ENCODE data around the gene CAB39. TPM values are rescaled to one million over a fixed set of nuclear protein-coding genes. Genes with fewer than 3 reads are reported as not detected.

Gene CAB39
- total RNA-seq, 2 donors from 2014 or later, result 32.3 to 34.5 TPM

DNA sequence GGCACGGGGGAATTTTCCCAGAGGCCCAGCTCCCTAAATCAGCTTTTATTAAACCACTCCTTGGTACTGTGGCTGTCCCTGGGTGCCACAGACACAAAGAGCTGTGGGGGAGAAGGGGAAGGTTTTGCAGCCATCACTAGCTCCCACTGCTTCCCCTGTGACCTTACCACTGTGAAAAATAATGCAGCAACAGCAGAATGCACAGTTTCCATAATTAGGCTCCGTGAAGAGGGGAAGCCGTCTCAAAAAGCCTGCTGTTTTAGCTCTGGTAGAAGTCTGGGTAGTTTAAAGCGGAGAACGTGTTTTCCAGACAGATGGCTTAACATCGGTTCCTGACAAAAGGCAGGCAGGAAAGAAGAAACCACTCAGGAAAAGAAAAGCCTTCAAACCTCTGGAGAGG lies 27.5 kb upstream of the CAB39 start:
- no peaks in the 10 kb centered on the region for H3K36me3 ChIP-seq (replicated peaks in 1 of 2; ENCODE audit: insufficient read depth in 1 of 2, low read depth in 2 of 2)
- intact Hi-C loops (cut with DNase I), result no loop called here
- ATAC-seq (no peak), DNase-seq (no peak)
- no peaks in the 10 kb centered on the region for H3K4me1 ChIP-seq
- no peak overlapping the region for H3K27ac ChIP-seq
- no peak overlapping the region for H3K4me3 ChIP-seq
- no peaks in the 10 kb centered on the region for H3K9me3 ChIP-seq
- TF ChIP-seq CTCF (IDR thresholded peaks at IDR 0.05), result no peak
- TF ChIP-seq POLR2A (IDR thresholded peaks at IDR 0.05), result no peak
- H3K27me3 ChIP-seq, result no peaks in the 10 kb centered on the region
- 49 to 50% methylated on average over 6 of the region's 6 CpGs for WGBS, 2 donors

DNA sequence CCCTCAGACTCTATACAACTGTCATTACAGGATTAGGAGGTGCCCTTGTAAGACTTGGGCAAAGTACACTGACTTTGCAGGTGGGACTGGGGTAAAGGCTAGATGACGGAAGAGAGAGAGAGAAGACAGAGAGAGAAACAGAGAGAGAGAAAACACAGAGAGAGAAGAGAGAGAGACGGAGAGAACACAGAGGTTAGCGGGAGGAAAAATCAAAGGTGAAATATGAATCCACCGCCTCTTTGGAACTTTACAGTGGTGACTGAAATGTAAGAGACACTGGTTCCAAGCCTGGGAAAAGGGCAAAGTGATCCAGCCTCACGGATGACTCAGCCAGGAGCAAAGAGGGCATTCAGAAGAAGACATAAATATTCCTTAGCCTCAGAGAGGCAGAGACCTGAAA lies 25.1 kb upstream of the CAB39 start:
- H3K27ac ChIP-seq, result no peak overlapping the region
- no peaks in the 10 kb centered on the region for H3K4me1 ChIP-seq
- intact Hi-C loops (cut with DNase I), result no loop called here
- DNase-seq (no peak), ATAC-seq (no peak)
- H3K27me3 ChIP-seq, result no peaks in the 10 kb centered on the region
- no peak for TF ChIP-seq CTCF (IDR thresholded peaks at IDR 0.05)
- TF ChIP-seq POLR2A (IDR thresholded peaks at IDR 0.05), result no peak
- no peak overlapping the region for H3K4me3 ChIP-seq
- WGBS, 2 donors, result 59 to 60% methylated on average over 5 of the region's 5 CpGs
- H3K36me3 ChIP-seq (replicated peaks in 1 of 2; ENCODE audit: insufficient read depth in 1 of 2, low read depth in 2 of 2), result no peaks in the 10 kb centered on the region
- no peaks in the 10 kb centered on the region for H3K9me3 ChIP-seq

GRCh38 chr2:230688490-230688889 lies 24.2 kb upstream of the CAB39 start:
- TF ChIP-seq CTCF (IDR thresholded peaks at IDR 0.05) (no peak), POLR2A (IDR thresholded peaks at IDR 0.05) (no peak)
- Histone ChIP-seq H3K36me3 (replicated peaks in 1 of 2; ENCODE audit: insufficient read depth in 1 of 2, low read depth in 2 of 2) (no peaks in the 10 kb centered on the region), H3K27me3 (no peaks in the 10 kb centered on the region), H3K4me1 (no peaks in the 10 kb centered on the region), H3K9me3 (no peaks in the 10 kb centered on the region), H3K27ac (no peak overlapping the region), H3K4me3 (no peak overlapping the region)
- DNase-seq (no peak), ATAC-seq (no peak)
- intact Hi-C loops (cut with DNase I), result no loop called here
- WGBS, 2 donors, result 23 to 27% methylated on average over 2 of the region's 2 CpGs

DNA sequence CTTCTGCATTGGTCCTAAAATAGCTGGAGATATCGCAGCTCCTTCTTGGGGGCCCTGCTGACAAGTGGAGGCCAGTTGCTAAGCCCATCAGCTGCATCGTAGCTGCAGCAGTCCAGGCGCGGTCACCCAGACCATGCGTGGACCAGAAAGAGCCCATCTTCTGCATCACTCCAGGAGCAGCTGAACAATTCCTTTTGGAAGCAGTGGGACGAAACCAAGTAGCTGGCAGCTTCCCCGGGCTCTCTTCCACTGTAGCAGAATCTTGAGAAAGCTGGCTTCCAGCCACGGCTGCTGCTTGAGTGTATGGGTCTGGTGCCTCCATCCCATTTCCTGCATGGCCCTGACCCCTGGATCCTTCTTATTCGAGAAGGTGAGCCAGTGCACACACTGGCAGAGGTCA lies 22.2 kb upstream of the CAB39 start:
- Histone ChIP-seq H3K27ac (no peak overlapping the region), H3K27me3 (no peaks in the 10 kb centered on the region), H3K9me3 (no peaks in the 10 kb centered on the region), H3K4me1 (no peaks in the 10 kb centered on the region), H3K4me3 (no peak overlapping the region), H3K36me3 (replicated peaks in 1 of 2; ENCODE audit: insufficient read depth in 1 of 2, low read depth in 2 of 2) (no peaks in the 10 kb centered on the region)
- intact Hi-C loops (cut with DNase I), result no loop called here
- no peak for TF ChIP-seq POLR2A (IDR thresholded peaks at IDR 0.05)
- TF ChIP-seq CTCF (IDR thresholded peaks at IDR 0.05), result no peak
- ATAC-seq, result no peak
- 63 to 69% methylated on average over 7 to 9 of the region's 9 CpGs for WGBS, 2 donors
- DNase-seq, result no peak

- H3K36me3 ChIP-seq (replicated peaks in 1 of 2; ENCODE audit: insufficient read depth in 1 of 2, low read depth in 2 of 2), result no peaks in the 10 kb centered on the region
- no peak overlapping the region for H3K27ac ChIP-seq
- H3K4me1 ChIP-seq, result no peaks in the 10 kb centered on the region
- H3K4me3 ChIP-seq, result no peak overlapping the region
- 45 to 49% methylated on average over 4 of the region's 4 CpGs for WGBS, 2 donors
- no peak for DNase-seq
- intact Hi-C loops (cut with DNase I), result no loop called here
- H3K27me3 ChIP-seq, result no peaks in the 10 kb centered on the region
- peak; percentile 75 for ATAC-seq
- no peak for TF ChIP-seq CTCF (IDR thresholded peaks at IDR 0.05)
- TF ChIP-seq POLR2A (IDR thresholded peaks at IDR 0.05), result no peak
- no peaks in the 10 kb centered on the region for H3K9me3 ChIP-seq
Observed at GRCh38 chr2:230691005-230691647, 21.5 kb upstream of the CAB39 start.
